GM10248 (cell line): ENCODE results near the gene PPP1R15A.

Experiments used
- CTCF ChIA-PET: fragments of 300-600 bp; sonication (Branson Sonifier 250); formaldehyde crosslinking; extraction: SDS; loops from one replicate; lab custom pipeline; 2021; ENCODE audit warnings: antibody characterized with exemption; lab: Yijun Ruan, JAX
- POLR2A ChIA-PET: fragments of 350-650 bp; sonication (Branson Sonifier 250); formaldehyde crosslinking; extraction: SDS; loops from one replicate; lab custom pipeline; 2020; ENCODE audit warnings: antibody characterized with exemption; lab: Yijun Ruan, JAX
- DNase-seq: peaks from one replicate; pipeline ENCODE4 v3.0.0; 2012; ENCODE audit errors: extremely low spot score
- TF ChIP-seq, protein P1 (sequence below): IDR thresholded peaks from 2 replicates; pipeline ENCODE4 v1.5.1; 2012; ENCODE audit warnings: mild to moderate bottlenecking, low read depth; ENCODE audit errors: extremely low read depth, missing control alignments, control extremely low read depth

The PPP1R15A gene

DNA sequence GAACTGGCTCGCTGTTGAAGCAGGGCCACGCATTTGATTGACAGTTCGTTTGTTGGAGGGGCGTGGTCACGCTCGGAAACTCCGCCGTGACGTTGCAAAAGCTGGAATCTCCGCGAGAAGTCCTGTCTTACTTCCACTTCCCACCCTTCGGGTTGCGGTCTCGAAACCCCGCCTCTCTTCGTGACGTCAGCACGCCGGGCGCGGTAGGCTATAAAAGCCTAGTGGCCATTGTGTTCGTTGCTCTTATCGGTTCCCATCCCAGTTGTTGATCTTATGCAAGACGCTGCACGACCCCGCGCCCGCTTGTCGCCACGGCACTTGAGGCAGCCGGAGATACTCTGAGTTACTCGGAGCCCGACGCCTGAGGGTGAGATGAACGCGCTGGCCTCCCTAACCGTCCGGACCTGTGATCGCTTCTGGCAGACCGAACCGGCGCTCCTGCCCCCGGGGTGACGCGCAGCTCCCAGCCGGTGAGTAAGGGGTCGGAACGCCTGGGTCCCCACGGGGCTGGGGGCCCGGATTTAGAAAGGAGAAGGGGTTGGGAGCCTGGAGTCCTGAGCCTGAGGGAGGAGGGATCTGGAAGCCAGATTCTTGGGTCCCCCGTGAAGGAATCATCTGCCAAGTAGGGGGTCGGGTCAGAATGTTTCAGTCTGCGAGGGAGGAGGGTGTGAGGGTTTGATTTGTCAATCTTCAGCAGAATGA, at the start of gene PPP1R15A:
Gene PPP1R15A, plus strand, starts transcription at position 240 of the 702 bp plus-strand sequence. CDS start 813 bp downstream, outside the sequence.
- TF ChIP-seq, protein P1, sequence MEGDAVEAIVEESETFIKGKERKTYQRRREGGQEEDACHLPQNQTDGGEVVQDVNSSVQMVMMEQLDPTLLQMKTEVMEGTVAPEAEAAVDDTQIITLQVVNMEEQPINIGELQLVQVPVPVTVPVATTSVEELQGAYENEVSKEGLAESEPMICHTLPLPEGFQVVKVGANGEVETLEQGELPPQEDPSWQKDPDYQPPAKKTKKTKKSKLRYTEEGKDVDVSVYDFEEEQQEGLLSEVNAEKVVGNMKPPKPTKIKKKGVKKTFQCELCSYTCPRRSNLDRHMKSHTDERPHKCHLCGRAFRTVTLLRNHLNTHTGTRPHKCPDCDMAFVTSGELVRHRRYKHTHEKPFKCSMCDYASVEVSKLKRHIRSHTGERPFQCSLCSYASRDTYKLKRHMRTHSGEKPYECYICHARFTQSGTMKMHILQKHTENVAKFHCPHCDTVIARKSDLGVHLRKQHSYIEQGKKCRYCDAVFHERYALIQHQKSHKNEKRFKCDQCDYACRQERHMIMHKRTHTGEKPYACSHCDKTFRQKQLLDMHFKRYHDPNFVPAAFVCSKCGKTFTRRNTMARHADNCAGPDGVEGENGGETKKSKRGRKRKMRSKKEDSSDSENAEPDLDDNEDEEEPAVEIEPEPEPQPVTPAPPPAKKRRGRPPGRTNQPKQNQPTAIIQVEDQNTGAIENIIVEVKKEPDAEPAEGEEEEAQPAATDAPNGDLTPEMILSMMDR, result no peak
- POLR2A ChIA-PET, result interaction anchor here (0.5 to 5.3 kb wide), 33 partner anchors 8 to 259 kb away, joined by 3 to 67 read pairs (median 4); partner anchors contain the start of genes BCAT2, DHDH, FTL and GYS1
- CTCF ChIA-PET, result interaction anchor here (0.7 to 2.2 kb wide), 5 partner anchors 30 to 127 kb away, joined by 3 to 10 read pairs (median 5); no protein-coding TSS in a partner anchor

DNA sequence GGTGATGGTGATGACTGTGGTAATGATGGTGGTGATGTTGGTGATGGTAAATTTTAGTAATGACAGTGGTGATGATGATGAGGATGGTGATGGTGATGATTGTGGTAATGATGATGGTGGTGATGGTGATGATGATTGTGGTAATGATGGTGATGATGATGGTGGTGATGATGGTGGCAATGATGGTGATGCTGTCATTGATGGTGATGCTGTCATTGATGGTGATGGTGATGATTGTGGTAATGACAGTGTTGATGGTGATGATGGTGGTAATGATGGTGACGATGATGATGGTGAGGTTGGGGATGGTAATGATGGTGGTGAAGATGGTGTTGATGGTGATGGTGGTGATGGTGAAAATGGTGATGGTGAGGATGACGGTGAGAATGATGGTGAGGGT, 49.7 kb upstream of the PPP1R15A start:
- ChIA-PET CTCF (no interaction called here), POLR2A (no interaction called here)
- TF ChIP-seq, protein P1, result no peak
- DNase-seq, result no peak

More for the DNA sequence above, at the start of gene PPP1R15A:
- peak; percentile 97 for DNase-seq

DNA sequence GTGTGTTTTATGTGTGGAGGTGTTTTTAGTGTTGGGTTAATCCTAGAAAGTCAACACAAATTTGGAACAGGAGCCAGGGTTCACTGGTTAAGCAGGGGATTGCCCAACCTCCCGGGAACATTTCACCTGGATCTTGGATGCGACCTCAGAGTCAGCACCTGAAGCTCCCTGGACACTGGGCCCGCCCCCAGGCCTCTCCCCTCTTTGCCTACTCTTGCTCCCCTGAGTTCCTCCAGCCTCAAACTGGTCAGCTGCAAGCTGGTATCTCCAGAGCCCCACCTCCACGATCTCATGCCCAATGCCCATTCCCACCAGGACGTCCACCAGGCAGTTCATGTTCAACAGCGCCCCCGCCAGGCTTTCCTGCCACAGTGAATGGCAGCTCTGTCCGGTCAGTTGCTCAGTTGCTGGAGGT, 45.6 kb upstream of the PPP1R15A start:
- CTCF ChIA-PET, result interaction anchor here (0.9 to 4.3 kb wide), 6 partner anchors 9 to 41 kb away, joined by 3 to 23 read pairs (median 6); partner anchors contain the start of gene HSD17B14
- TF ChIP-seq, protein P1, result no peak
- POLR2A ChIA-PET, result no interaction called here
- DNase-seq, result no peak

DNA sequence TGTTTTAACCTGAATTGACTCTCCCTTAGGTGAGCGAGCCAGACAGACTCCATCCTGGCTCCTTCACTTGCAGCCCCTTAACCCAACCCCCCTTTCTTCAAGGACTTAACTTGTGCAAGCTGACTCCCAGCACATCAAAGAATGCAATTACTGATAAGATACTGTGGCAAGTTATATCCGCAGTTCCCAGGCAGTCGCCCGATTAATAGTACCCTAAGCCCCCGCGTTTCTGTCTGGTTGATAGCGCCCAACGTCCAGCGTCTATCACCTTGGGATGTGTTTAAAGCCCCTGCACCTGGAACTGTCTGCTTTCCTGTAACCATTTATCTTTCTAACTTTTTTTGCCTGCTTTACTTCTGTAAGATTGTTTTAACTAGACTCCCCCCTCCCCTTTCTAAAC, 42.1 kb upstream of the PPP1R15A start:
- ChIA-PET POLR2A (no interaction called here), CTCF (interaction anchor here (1.2 to 4.7 kb wide), 4 partner anchors 12 to 42 kb away, joined by 3 to 22 read pairs (median 12); no protein-coding TSS in a partner anchor)
- no peak for DNase-seq
- TF ChIP-seq, protein P1, result no peak

DNA sequence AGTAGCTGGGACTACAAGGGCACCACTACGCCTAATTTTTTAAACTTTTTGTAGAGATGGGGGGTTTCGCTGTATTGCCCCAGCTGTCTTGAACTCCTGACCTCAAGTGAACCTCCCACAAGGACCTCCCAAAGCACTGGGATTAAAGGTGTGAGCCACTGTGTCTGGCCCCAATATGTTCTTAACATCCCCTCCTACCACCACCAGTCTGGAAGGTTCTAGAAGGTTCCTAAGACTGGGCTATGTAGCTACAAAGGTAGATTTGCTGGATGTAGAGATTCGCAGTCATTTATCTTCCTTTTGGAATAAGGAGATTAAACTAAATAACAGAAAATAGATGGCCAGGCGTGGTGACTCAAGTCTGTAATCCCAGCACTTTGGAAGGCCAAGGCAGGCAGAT, 41.3 kb upstream of the PPP1R15A start:
- ChIA-PET POLR2A (no interaction called here), CTCF (interaction anchor here (1.4 to 4.7 kb wide), 3 partner anchors 12 to 43 kb away, joined by 7 to 19 read pairs (median 7); no protein-coding TSS in a partner anchor)
- DNase-seq, result no peak
- TF ChIP-seq, protein P1, result no peak

DNA sequence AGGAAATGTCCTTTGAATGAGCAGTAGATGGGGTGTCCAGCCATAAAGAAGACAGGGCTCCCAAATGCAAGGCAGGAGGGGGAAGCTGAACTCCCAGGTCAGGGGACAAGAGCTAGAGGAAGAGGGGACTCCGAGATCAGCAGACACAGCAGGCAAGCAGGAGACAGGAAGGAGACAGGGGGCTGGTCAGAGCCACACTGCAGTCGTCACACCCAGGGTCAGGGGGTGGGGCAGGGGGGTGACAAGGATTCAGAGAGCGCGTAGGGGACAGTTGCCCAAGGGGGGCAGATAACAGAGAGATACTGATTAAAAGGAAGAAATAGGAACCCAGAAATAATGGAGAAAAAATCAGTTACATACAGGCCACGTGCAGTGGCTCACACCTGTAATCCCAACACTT, 39.2 kb upstream of the PPP1R15A start:
- CTCF ChIA-PET, result interaction anchor here (0.8 to 1.7 kb wide), 6 partner anchors 9 to 45 kb away, joined by 3 to 8 read pairs (median 4); no protein-coding TSS in a partner anchor
- POLR2A ChIA-PET, result no interaction called here
- DNase-seq, result no peak
- TF ChIP-seq, protein P1, result no peak
